Caco-2 (cell line): Measurements from ENCODE around the gene NDUFS7. TPM values are rescaled to one million over a fixed set of nuclear protein-coding genes. Genes with fewer than 3 reads are reported as not detected.
A peak's percentile ranks its signal among the peaks of the same experiment; 100 is the strongest.

Source experiments
- BruUV-seq: library from RNA; stranded (reverse); fragments of 400-500 nt; replicated peaks from 2 replicates; lab custom pipeline; 2021; lab: Mats Ljungman, UMichigan
- CTCF ChIA-PET: fragments of 300-600 bp; sonication (Branson Sonifier 250); formaldehyde crosslinking; loops from one replicate; lab custom pipeline; 2022; ENCODE audit warnings: antibody characterized with exemption; lab: Charles Lee
- POLR2A ChIA-PET: fragments of 300-600 bp; sonication (Branson Sonifier 250); formaldehyde crosslinking; loops from one replicate; lab custom pipeline; 2022; ENCODE audit warnings: antibody characterized with exemption; lab: Charles Lee
- DNase-seq, 2 experiments: peaks; one replicate each; pipeline versions ENCODE4 v3.0.0 to v3.0.0-alpha.2; 2020 to 2022
- H3K27me3 ChIP-seq: replicated peaks from 2 replicates; pipeline ENCODE4 v1.6.0; 2011; ENCODE audit warnings: low read length; ENCODE audit not compliant: control insufficient read depth, insufficient read depth
- H3K36me3 ChIP-seq: 2 replicates; pipeline ENCODE4 v1.5.1; 2011; ENCODE audit warnings: low read length; ENCODE audit not compliant: control insufficient read depth, insufficient read depth
- H3K4me1 ChIP-seq: fragments of 250-450 bp; sonication (Bioruptor Pico); 2 replicates; pipeline ENCODE4 v1.5.1; 2020; ENCODE audit warnings: mild to moderate bottlenecking
- H3K4me3 ChIP-seq: 2 replicates; pipeline ENCODE4 v1.5.1; 2011; ENCODE audit warnings: low read depth, mild to moderate bottlenecking, control low read depth, low read length
- H3K9me3 ChIP-seq: fragments of 250-450 bp; sonication (Bioruptor Pico); 2 replicates; pipeline ENCODE4 v1.5.1; 2020; ENCODE audit warnings: mild to moderate bottlenecking, moderate library complexity
- H3K27ac Mint-ChIP-seq: one replicate; pipeline ENCODE4 v1.8.0; 2022; ENCODE audit warnings: mixed read lengths; ENCODE audit not compliant: unreplicated experiment
- H3K27me3 Mint-ChIP-seq: one replicate; pipeline ENCODE4 v1.8.0; 2022; ENCODE audit warnings: mixed read lengths; ENCODE audit not compliant: insufficient read depth, unreplicated experiment
- H3K36me3 Mint-ChIP-seq: one replicate; pipeline ENCODE4 v1.8.0; 2022; ENCODE audit warnings: mild to moderate bottlenecking, mixed read lengths; ENCODE audit not compliant: insufficient read depth, unreplicated experiment
- H3K4me1 Mint-ChIP-seq: one replicate; pipeline ENCODE4 v1.8.0; 2022; ENCODE audit warnings: low read depth, mixed read lengths; ENCODE audit not compliant: unreplicated experiment
- H3K4me3 Mint-ChIP-seq: one replicate; pipeline ENCODE4 v1.8.0; 2022; ENCODE audit warnings: mild to moderate bottlenecking, moderate library complexity, mixed read lengths; ENCODE audit not compliant: unreplicated experiment
- H3K9me3 Mint-ChIP-seq: one replicate; pipeline ENCODE4 v1.8.0; 2022; ENCODE audit warnings: mixed read lengths; ENCODE audit not compliant: unreplicated experiment
- CTCF ChIP-seq, 2 experiments: fragments of 200-600 bp in 1 of 2; IDR thresholded peaks; 1 replicate in 1 of 2; 2 replicates in 1 of 2; pipeline versions ENCODE4 v1.5.1 to v1.8.0; 2011 to 2022; ENCODE audit warnings: antibody characterized with exemption in 1 of 2, control low read depth in 1 of 2, inconsistent platforms in 1 of 2, low read depth in 1 of 2, low read length in 1 of 2, mild to moderate bottlenecking in 1 of 2, moderate library complexity in 1 of 2; ENCODE audit not compliant: insufficient read depth in 1 of 2, severe bottlenecking in 1 of 2, unreplicated experiment in 1 of 2
- intact Hi-C: fragments of 100-400 bp; cut with micrococcal nuclease; formaldehyde crosslinking; loops from one replicate; pipeline ENCODE4 v1.10.0; 2022; ENCODE audit not compliant: unreplicated experiment
- total RNA-seq: library from RNA; stranded (reverse); gene quantifications from 2 replicates; pipeline ENCODE4 v1.2.3, GENCODE V29; 2022

NDUFS7 gene
- total RNA-seq, 1 experiment from 2014 or later, result 111 TPM

- no TSS peak for BruUV-seq
- peaks cover 79% of the 10 kb centered on the region for H3K36me3 Mint-ChIP-seq
- no peak overlapping the region for H3K4me3 Mint-ChIP-seq
Measured at GRCh38 chr19:1432507-1432887, 48.8 kb downstream of the NDUFS7 start.

GRCh38 chr19:1433119-1434039 lies 49.7 kb downstream of the NDUFS7 start:
- Histone ChIP-seq H3K27me3 (no peaks in the 10 kb centered on the region), H3K4me3 (no peak overlapping the region), H3K4me1 (0 out of 2 replicates have a peak, but pooled peaks cover 5% of the 10 kb centered on the region), H3K9me3 (no peaks in the 10 kb centered on the region), H3K36me3 (no peaks in the 10 kb centered on the region; the same call in 1 of the 2 replicates)
- Mint-ChIP-seq H3K27me3 (no peaks in the 10 kb centered on the region), H3K4me3 (no peak overlapping the region), H3K27ac (no peak overlapping the region), H3K4me1 (no peaks in the 10 kb centered on the region), H3K36me3 (peaks cover 79% of the 10 kb centered on the region), H3K9me3 (no peaks in the 10 kb centered on the region)
- TF ChIP-seq CTCF (IDR thresholded peaks at IDR 0.05; ENCODE audit: insufficient read depth in 1 of 2, low read depth in 1 of 2, low read length in 1 of 2, severe bottlenecking in 1 of 2, unreplicated experiment in 1 of 2), result no peak
- ChIA-PET POLR2A (no interaction called here), CTCF (interaction anchor here (0.6 kb wide), 1 partner anchor 121 kb away, joined by 4 read pairs; no protein-coding TSS in a partner anchor)
- no peak for DNase-seq
- intact Hi-C loops, result no loop called here
- no TSS peak for BruUV-seq

More at GRCh38 chr19:1432507-1432887, 48.8 kb downstream of the NDUFS7 start:
- no peak for TF ChIP-seq CTCF (IDR thresholded peaks at IDR 0.05; ENCODE audit: insufficient read depth in 1 of 2, low read depth in 1 of 2, low read length in 1 of 2, severe bottlenecking in 1 of 2, unreplicated experiment in 1 of 2)
- H3K4me3 ChIP-seq, result no peak overlapping the region
- Mint-ChIP-seq H3K27me3 (no peaks in the 10 kb centered on the region), H3K27ac (peak overlapping the region; percentile 35), H3K9me3 (no peaks in the 10 kb centered on the region), H3K4me1 (no peaks in the 10 kb centered on the region)
- H3K4me1 ChIP-seq, result 0 out of 2 replicates have a peak, but pooled peaks cover under 1% of the 10 kb centered on the region
- ChIA-PET CTCF (interaction anchor here (0.6 kb wide), 1 partner anchor 120 kb away, joined by 4 read pairs; no protein-coding TSS in a partner anchor), POLR2A (no interaction called here)
- no peak for DNase-seq
- H3K36me3 ChIP-seq, result no peaks in the 10 kb centered on the region; the same call in 1 of the 2 replicates
- intact Hi-C loops, result no loop called here
- no peaks in the 10 kb centered on the region for H3K9me3 ChIP-seq
- H3K27me3 ChIP-seq, result no peaks in the 10 kb centered on the region

- DNase-seq, result no peak
- Histone ChIP-seq H3K9me3 (no peaks in the 10 kb centered on the region), H3K36me3 (no peaks in the 10 kb centered on the region; the same call in 1 of the 2 replicates), H3K27me3 (no peaks in the 10 kb centered on the region), H3K4me3 (no peak overlapping the region), H3K4me1 (0 out of 2 replicates have a peak, but pooled peaks cover 5% of the 10 kb centered on the region)
- no peak for TF ChIP-seq CTCF (IDR thresholded peaks at IDR 0.05; ENCODE audit: insufficient read depth in 1 of 2, low read depth in 1 of 2, low read length in 1 of 2, severe bottlenecking in 1 of 2, unreplicated experiment in 1 of 2)
- POLR2A ChIA-PET, result no interaction called here
- intact Hi-C loops, result no loop called here
- CTCF ChIA-PET, result no interaction called here
- H3K4me3 Mint-ChIP-seq, result no peak overlapping the region
- no peaks in the 10 kb centered on the region for H3K4me1 Mint-ChIP-seq
- BruUV-seq, result no TSS peak
- no peaks in the 10 kb centered on the region for H3K27me3 Mint-ChIP-seq
- H3K36me3 Mint-ChIP-seq, result peaks cover 83% of the 10 kb centered on the region
- no peak overlapping the region for H3K27ac Mint-ChIP-seq
- no peaks in the 10 kb centered on the region for H3K9me3 Mint-ChIP-seq
Measured at GRCh38 chr19:1434040-1434366, 50.3 kb downstream of the NDUFS7 start.
